ENCODE data around the gene ZNF462. TPM values are rescaled to one million over a fixed set of nuclear protein-coding genes. Genes with fewer than 3 reads are reported as not detected.

ZNF462 gene
- polyA plus RNA-seq, 2 of the 4 experiments (the other 2 are of a cell fraction) = 2.4 to 3.9 TPM

- FAIRE-seq (no peak), ATAC-seq (no peak), DNase-seq (ENCODE audit: low read depth in 1 of 2, low spot score in 1 of 2) (no peak)
- no peak overlapping the region for H3K4me3 ChIP-seq
- WGBS (ENCODE audit: missing lambda C conversion rate) = 94% methylated on average over 5 of the region's 5 CpGs
- H3K4me2 ChIP-seq = no peak overlapping the region
- CTCF ChIA-PET = no interaction called here
- H3K27ac ChIP-seq = no peak overlapping the region
- no peaks in the 10 kb centered on the region for H3K9me3 ChIP-seq
- peaks cover 23% of the 10 kb centered on the region for H3K4me1 ChIP-seq
- POLR2A ChIA-PET = no interaction called here
- TF ChIP-seq, protein P1, sequence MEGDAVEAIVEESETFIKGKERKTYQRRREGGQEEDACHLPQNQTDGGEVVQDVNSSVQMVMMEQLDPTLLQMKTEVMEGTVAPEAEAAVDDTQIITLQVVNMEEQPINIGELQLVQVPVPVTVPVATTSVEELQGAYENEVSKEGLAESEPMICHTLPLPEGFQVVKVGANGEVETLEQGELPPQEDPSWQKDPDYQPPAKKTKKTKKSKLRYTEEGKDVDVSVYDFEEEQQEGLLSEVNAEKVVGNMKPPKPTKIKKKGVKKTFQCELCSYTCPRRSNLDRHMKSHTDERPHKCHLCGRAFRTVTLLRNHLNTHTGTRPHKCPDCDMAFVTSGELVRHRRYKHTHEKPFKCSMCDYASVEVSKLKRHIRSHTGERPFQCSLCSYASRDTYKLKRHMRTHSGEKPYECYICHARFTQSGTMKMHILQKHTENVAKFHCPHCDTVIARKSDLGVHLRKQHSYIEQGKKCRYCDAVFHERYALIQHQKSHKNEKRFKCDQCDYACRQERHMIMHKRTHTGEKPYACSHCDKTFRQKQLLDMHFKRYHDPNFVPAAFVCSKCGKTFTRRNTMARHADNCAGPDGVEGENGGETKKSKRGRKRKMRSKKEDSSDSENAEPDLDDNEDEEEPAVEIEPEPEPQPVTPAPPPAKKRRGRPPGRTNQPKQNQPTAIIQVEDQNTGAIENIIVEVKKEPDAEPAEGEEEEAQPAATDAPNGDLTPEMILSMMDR (IDR thresholded peaks at IDR 0.05) = no peak
- TF ChIP-seq JUNB (IDR thresholded peaks at IDR 0.05) = no peak
These were observed 65.0 kb downstream of the ZNF462 start for GRCh38 chr9:106927916-106928315.

- FAIRE-seq (no peak), DNase-seq (ENCODE audit: low read depth in 1 of 2, low spot score in 1 of 2) (no peak), ATAC-seq (no peak)
- Histone ChIP-seq H3K4me1 (peaks cover 26% of the 10 kb centered on the region), H3K4me2 (no peak overlapping the region), H3K4me3 (no peak overlapping the region), H3K9me3 (no peaks in the 10 kb centered on the region), H3K27ac (no peak overlapping the region)
- 94% methylated on average over 18 of the region's 18 CpGs for WGBS (ENCODE audit: missing lambda C conversion rate)
- ChIA-PET CTCF (no interaction called here), POLR2A (no interaction called here)
- TF ChIP-seq FOSL2 (IDR thresholded peaks at IDR 0.05) (no peak), FOSL2 (CRISPR knock-in tag; IDR thresholded peaks at IDR 0.05) (no peak), CBX2 (IDR thresholded peaks at IDR 0.05; ENCODE audit: borderline replicate concordance, low read depth) (no peak), JUN (IDR thresholded peaks at IDR 0.05) (no peak)
These were observed 65.4 kb downstream of the ZNF462 start for GRCh38 chr9:106928350-106928749.

- POLR2A ChIA-PET = no interaction called here
These were observed 66.7 kb downstream of the ZNF462 start for GRCh38 chr9:106929471-106930177.

GRCh38 chr9:106930477-106930876 lies 67.5 kb downstream of the ZNF462 start:
- H3K4me2 ChIP-seq = no peak overlapping the region
- H3K9me3 ChIP-seq = no peaks in the 10 kb centered on the region
- ChIA-PET CTCF (interaction anchor here (1.2 kb wide), 1 partner anchor 62 kb away, joined by 3 read pairs; no protein-coding TSS in a partner anchor), POLR2A (no interaction called here)
- no peak for FAIRE-seq
- H3K4me1 ChIP-seq = peaks cover 26% of the 10 kb centered on the region
- no peak overlapping the region for H3K4me3 ChIP-seq
- TF ChIP-seq POLR2A (IDR thresholded peaks at IDR 0.05; ENCODE audit: low read length) (no peak), KDM5A (IDR thresholded peaks at IDR 0.05) (no peak)
- H3K27ac ChIP-seq = no peak overlapping the region
- ATAC-seq = no peak; a peak in 1 of 6 replicates
- 78% methylated on average over 8 of the region's 8 CpGs for WGBS (ENCODE audit: missing lambda C conversion rate)
- DNase-seq (ENCODE audit: low read depth in 1 of 2, low spot score in 1 of 2) = no peak

More at GRCh38 chr9:106929471-106930177, 66.7 kb downstream of the ZNF462 start:
- H3K4me1 ChIP-seq = peaks cover 26% of the 10 kb centered on the region
- no peak for FAIRE-seq
- TF ChIP-seq RNF2 (IDR thresholded peaks at IDR 0.05; ENCODE audit: borderline replicate concordance, low read depth) (no peak), MYC (IDR thresholded peaks at IDR 0.05; ENCODE audit: borderline replicate concordance, low read length) (no peak), FOSB (CRISPR knock-in tag; IDR thresholded peaks at IDR 0.05) (no peak), EP300 (IDR thresholded peaks at IDR 0.05) (no peak), MAFK (IDR thresholded peaks at IDR 0.05; ENCODE audit: partially characterized antibody) (no peak)
- TF ChIP-seq, protein P2, sequence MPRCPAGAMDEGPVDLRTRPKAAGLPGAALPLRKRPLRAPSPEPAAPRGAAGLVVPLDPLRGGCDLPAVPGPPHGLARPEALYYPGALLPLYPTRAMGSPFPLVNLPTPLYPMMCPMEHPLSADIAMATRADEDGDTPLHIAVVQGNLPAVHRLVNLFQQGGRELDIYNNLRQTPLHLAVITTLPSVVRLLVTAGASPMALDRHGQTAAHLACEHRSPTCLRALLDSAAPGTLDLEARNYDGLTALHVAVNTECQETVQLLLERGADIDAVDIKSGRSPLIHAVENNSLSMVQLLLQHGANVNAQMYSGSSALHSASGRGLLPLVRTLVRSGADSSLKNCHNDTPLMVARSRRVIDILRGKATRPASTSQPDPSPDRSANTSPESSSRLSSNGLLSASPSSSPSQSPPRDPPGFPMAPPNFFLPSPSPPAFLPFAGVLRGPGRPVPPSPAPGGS (IDR thresholded peaks at IDR 0.05) = no peak
- CTCF ChIA-PET = interaction anchor here (0.8 to 1.2 kb wide), 2 partner anchors 35 to 62 kb away, joined by 3 read pairs; no protein-coding TSS in a partner anchor
- no peaks in the 10 kb centered on the region for H3K9me3 ChIP-seq
- no peak overlapping the region for H3K27ac ChIP-seq
- no peak for ATAC-seq
- DNase-seq (ENCODE audit: low read depth in 1 of 2, low spot score in 1 of 2) = no peak
- no peak overlapping the region for H3K4me2 ChIP-seq
- H3K4me3 ChIP-seq = no peak overlapping the region
- WGBS (ENCODE audit: missing lambda C conversion rate) = 89% methylated on average over 11 of the region's 11 CpGs

- FAIRE-seq = no peak
- ChIA-PET POLR2A (no interaction called here), CTCF (no interaction called here)
- Histone ChIP-seq H3K9me3 (no peaks in the 10 kb centered on the region), H3K4me1 (peaks cover 26% of the 10 kb centered on the region), H3K4me3 (no peak overlapping the region), H3K27ac (no peak overlapping the region), H3K4me2 (no peak overlapping the region)
- WGBS (ENCODE audit: missing lambda C conversion rate) = 94% methylated on average over 4 of the region's 4 CpGs
- DNase-seq (ENCODE audit: low read depth in 1 of 2, low spot score in 1 of 2) = no peak
- no peak for ATAC-seq
- TF ChIP-seq MYC (IDR thresholded peaks at IDR 0.05; ENCODE audit: borderline replicate concordance, low read length) (no peak), RCOR1 (IDR thresholded peaks at IDR 0.05; ENCODE audit: low read depth, low read length) (no peak), SREBF2 (IDR thresholded peaks at IDR 0.05) (no peak), ESRRA (IDR thresholded peaks at IDR 0.05; ENCODE audit: borderline replicate concordance, low read length) (no peak), PHF8 (IDR thresholded peaks at IDR 0.05; ENCODE audit: borderline replicate concordance, low read depth) (no peak), CBX2 (IDR thresholded peaks at IDR 0.05; ENCODE audit: borderline replicate concordance, low read depth) (no peak), JUN (IDR thresholded peaks at IDR 0.05) (no peak), EHMT2 (IDR thresholded peaks at IDR 0.05; ENCODE audit: low read depth) (no peak), ZNF302 (CRISPR knock-in tag; IDR thresholded peaks at IDR 0.05) (no peak), FOXS1 (CRISPR knock-in tag; IDR thresholded peaks at IDR 0.05) (no peak), HDAC2 (IDR thresholded peaks at IDR 0.05) (no peak), HES2 (IDR thresholded peaks at IDR 0.05) (no peak), HOXB13 (CRISPR knock-in tag; IDR thresholded peaks at IDR 0.05; ENCODE audit: low read depth) (no peak), MAX (IDR thresholded peaks at IDR 0.05) (no peak), MAFK (IDR thresholded peaks at IDR 0.05; ENCODE audit: partially characterized antibody) (no peak), KDM5A (IDR thresholded peaks at IDR 0.05) (no peak), CHD4 (IDR thresholded peaks at IDR 0.05; ENCODE audit: borderline replicate concordance) (no peak)
These were observed 68.5 kb downstream of the ZNF462 start for GRCh38 chr9:106931466-106931865.
